SU-DHL-6 (cell line): ENCODE measurements around the gene SCUBE1.

Source experiments
- CTCF ChIP-seq: fragments of 200-600 bp; sonication (generic); IDR thresholded peaks from one replicate; pipeline ENCODE4 v1.5.1; 2017; ENCODE audit warnings: antibody characterized with exemption, mild to moderate bottlenecking, low read length, moderate library complexity; ENCODE audit not compliant: insufficient read depth, poor library complexity, severe bottlenecking
- EZH2phosphoT487 ChIP-seq: fragments of 200-600 bp; sonication (generic), shearing (Covaris generic); conservative IDR thresholded peaks from 2 replicates; pipeline ENCODE4 v1.6.1; 2018; ENCODE audit warnings: mild to moderate bottlenecking, antibody characterized with exemption, low read length, moderate library complexity, mixed read lengths

- TF ChIP-seq CTCF: no peak
- TF ChIP-seq EZH2phosphoT487: no peak
These were observed 9.2 kb downstream of the SCUBE1 start for GRCh38 chr22:43333978-43334377.
